PC-3 (cell line): ENCODE measurements around the gene NLGN1.

Source experiments
- CTCF ChIP-seq: fragments of 300-600 bp; sonication (generic); conservative IDR thresholded peaks from 2 replicates; pipeline ENCODE4 v1.5.1; 2017; ENCODE audit warnings: antibody characterized with exemption, low read depth, mild to moderate bottlenecking, low read length
- EZH2 ChIP-seq: fragments of 300-600 bp; sonication (generic); IDR thresholded peaks from one replicate; pipeline ENCODE4 v1.6.1; 2017; ENCODE audit warnings: antibody characterized with exemption, mild to moderate bottlenecking, low read length; ENCODE audit not compliant: unreplicated experiment
- EZH2phosphoT487 ChIP-seq: fragments of 300-600 bp; sonication (generic); IDR thresholded peaks from 2 replicates; pipeline ENCODE4 v1.6.1; 2018; ENCODE audit warnings: mild to moderate bottlenecking, antibody characterized with exemption, low read length, borderline replicate concordance

DNA sequence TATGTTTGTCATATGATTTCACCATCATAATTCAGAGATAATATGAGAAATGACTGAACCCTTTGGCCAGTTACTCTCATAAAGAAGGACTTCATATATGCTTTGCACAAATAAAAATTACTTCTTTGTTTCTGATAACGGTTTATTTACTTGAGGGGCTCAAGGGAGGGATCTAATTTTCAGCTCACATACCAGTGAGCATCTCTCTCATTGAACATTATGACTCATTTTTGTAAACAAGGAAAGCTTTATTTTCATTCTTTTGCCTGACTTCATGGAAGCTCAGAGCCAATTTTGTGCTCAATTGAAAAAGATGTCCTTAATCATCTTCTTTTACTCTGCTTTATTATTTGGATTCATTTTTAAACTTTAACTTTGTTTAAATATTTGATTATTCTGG, 5.8 kb downstream of the NLGN1 start:
- TF ChIP-seq CTCF, result no peak
- TF ChIP-seq EZH2, result no peak
- TF ChIP-seq EZH2phosphoT487, result no peak
